ENCODE measurements around the gene ALAS2. TPM values are rescaled to one million over a fixed set of nuclear protein-coding genes. Genes with fewer than 3 reads are reported as not detected.
A peak's percentile ranks its signal among the peaks of the same experiment; 100 is the strongest.
"Not testable (repeated sequence)": the region's sequence is repeated elsewhere in the genome, so short reads cannot be mapped to it uniquely, and the experiment has no call there.

The ALAS2 gene
- total and polyA plus RNA-seq, 5 experiments from 2014 or later = not detected

DNA sequence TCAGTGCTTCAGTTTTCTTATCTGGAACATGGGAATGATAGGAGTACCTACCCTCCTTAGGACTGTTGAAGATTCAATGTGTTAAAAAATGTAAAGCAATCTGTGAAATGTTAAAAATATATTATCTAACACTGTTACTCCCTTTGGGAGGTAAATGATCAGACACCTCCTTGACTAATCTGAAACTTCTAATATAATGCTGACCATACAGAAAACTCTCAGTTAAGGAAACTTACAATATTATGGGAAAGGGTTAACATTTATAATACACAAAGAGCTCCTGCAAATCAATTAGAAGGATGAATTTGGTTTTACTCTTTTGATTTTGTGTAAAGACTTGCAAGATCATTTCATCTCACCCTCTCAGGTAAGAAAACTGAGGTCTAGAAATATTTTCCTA is 35.2 kb downstream of the ALAS2 start:
- peaks cover 4 to 14% (median 12%) of the 10 kb centered on the region in 4 donors for H3K4me1 Mint-ChIP-seq
- no peak overlapping the region for H3K27ac Mint-ChIP-seq
- no peak overlapping the region for H3K4me3 Mint-ChIP-seq
- DNase-seq (no peak), ATAC-seq (no peak)
- H3K9me3 Mint-ChIP-seq = peaks cover 0 to 1% (median 0%) of the 10 kb centered on the region in 9 donors
- H3K27me3 Mint-ChIP-seq = peaks cover 0 to 6% (median 0%) of the 10 kb centered on the region in 5 donors
- POLR2A ChIA-PET = no interaction called here
- no peaks in the 10 kb centered on the region for H3K36me3 Mint-ChIP-seq

DNA sequence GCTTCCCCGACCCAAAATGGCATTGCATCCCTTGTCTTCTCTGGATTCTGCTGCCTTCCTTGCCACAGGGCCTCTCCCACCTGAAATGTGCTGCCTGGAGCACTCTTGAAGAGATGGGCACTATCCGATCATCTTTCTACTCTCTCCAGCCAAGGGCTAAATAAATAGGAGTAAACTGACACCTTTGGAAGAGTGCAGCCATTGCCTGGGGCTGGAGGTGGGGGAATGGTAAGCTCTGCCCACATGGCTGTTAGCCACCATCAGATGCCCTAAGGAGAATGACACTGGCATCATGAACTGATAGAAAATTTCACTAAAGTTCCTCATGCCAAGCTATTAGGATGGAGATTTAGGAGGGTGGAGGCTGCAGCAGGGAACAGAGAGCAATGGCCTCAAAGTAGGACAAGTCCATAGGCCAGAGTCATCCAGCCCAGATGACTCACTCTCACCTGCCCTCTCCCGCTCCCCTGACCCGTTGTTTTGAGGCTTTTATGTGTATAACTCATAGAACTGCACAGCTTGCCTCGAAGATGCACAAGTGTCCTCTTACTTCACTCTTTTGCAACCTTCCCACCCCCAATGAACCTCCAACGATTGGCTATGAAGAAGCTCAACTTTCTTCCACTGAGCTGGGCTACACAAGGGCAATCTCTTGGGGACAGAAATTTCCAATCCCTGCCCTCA is 36.0 kb downstream of the ALAS2 start:
- POLR2A ChIA-PET = no interaction called here
- Mint-ChIP-seq H3K9me3 (no peaks in the 10 kb centered on the region), H3K27ac (peak overlapping the region in 1 of 10 donors; percentile 57), H3K4me3 (no peak overlapping the region), H3K36me3 (no peaks in the 10 kb centered on the region), H3K27me3 (peaks cover 0 to 6% (median 0%) of the 10 kb centered on the region in 5 donors), H3K4me1 (peaks cover 0 to 8% (median 7%) of the 10 kb centered on the region in 4 donors)
- DNase-seq = no peak
- ATAC-seq = no peak

GRCh38 chrX:54994099-54994498 is 36.7 kb downstream of the ALAS2 start, which contains the start of gene PFKFB1:
Gene PFKFB1, minus strand, starts transcription at chrX:54994188. Its CDS starts 181 bp downstream, at chrX:54994007.
- no peak for ATAC-seq
- POLR2A ChIA-PET = no interaction called here
- Mint-ChIP-seq H3K4me3 (no peak within 1 kb of the TSS), H3K4me1 (peaks cover 0 to under 1% (median under 1%) of the 10 kb centered on the region in 4 donors), H3K36me3 (no peaks in the 10 kb centered on the region), H3K27me3 (peaks cover 0 to 6% (median 0%) of the 10 kb centered on the region in 5 donors), H3K9me3 (no peaks in the 10 kb centered on the region), H3K27ac (peak within 1 kb of the TSS in 2 of 10 donors; percentile 57 to 77)
- no peak for DNase-seq

- H3K36me3 Mint-ChIP-seq = no peaks in the 10 kb centered on the region
- H3K9me3 Mint-ChIP-seq = no peaks in the 10 kb centered on the region
- POLR2A ChIA-PET = no interaction called here
- DNase-seq (no peak), ATAC-seq (no peak)
- H3K4me3 Mint-ChIP-seq = no peak overlapping the region
- no peak overlapping the region for H3K27ac Mint-ChIP-seq
- no peaks in the 10 kb centered on the region for H3K4me1 Mint-ChIP-seq
- H3K27me3 Mint-ChIP-seq = peaks cover 0 to 6% (median 0%) of the 10 kb centered on the region in 5 donors
These were observed 37.7 kb downstream of the ALAS2 start for GRCh38 chrX:54992911-54993622.

- no peaks in the 10 kb centered on the region for H3K36me3 Mint-ChIP-seq
- no peak overlapping the region for H3K27ac Mint-ChIP-seq
- POLR2A ChIA-PET = no interaction called here
- ATAC-seq = no peak
- peaks cover 0 to 5% (median 0%) of the 10 kb centered on the region in 9 donors for H3K9me3 Mint-ChIP-seq
- no peaks in the 10 kb centered on the region for H3K4me1 Mint-ChIP-seq
- no peak overlapping the region for H3K4me3 Mint-ChIP-seq
- peaks cover 0 to 6% (median 0%) of the 10 kb centered on the region in 5 donors for H3K27me3 Mint-ChIP-seq
- DNase-seq = no peak
These were observed 39.1 kb downstream of the ALAS2 start for GRCh38 chrX:54991706-54992105.

GRCh38 chrX:54983306-54983705 is 47.5 kb downstream of the ALAS2 start:
- POLR2A ChIA-PET, ATAC-seq, H3K27me3 Mint-ChIP-seq, H3K36me3 Mint-ChIP-seq, DNase-seq, H3K4me3 Mint-ChIP-seq, H3K27ac Mint-ChIP-seq, H3K9me3 Mint-ChIP-seq, H3K4me1 Mint-ChIP-seq: not testable (repeated sequence)

- POLR2A ChIA-PET = interaction anchor here (0.7 kb wide), 1 partner anchor 26 kb away, joined by 3 read pairs; no protein-coding TSS in a partner anchor
- no peak for DNase-seq
- peaks cover 0 to 8% (median 2%) of the 10 kb centered on the region in 3 donors for H3K36me3 Mint-ChIP-seq
- ATAC-seq = no peak
- no peaks in the 10 kb centered on the region for H3K27me3 Mint-ChIP-seq
- H3K9me3 Mint-ChIP-seq = peaks cover 0 to 4% (median 0%) of the 10 kb centered on the region in 9 donors
- no peak overlapping the region for H3K27ac Mint-ChIP-seq
- H3K4me3 Mint-ChIP-seq = no peak overlapping the region
- H3K4me1 Mint-ChIP-seq = no peaks in the 10 kb centered on the region
These were observed 50.4 kb downstream of the ALAS2 start for GRCh38 chrX:54980334-54980733.

DNA sequence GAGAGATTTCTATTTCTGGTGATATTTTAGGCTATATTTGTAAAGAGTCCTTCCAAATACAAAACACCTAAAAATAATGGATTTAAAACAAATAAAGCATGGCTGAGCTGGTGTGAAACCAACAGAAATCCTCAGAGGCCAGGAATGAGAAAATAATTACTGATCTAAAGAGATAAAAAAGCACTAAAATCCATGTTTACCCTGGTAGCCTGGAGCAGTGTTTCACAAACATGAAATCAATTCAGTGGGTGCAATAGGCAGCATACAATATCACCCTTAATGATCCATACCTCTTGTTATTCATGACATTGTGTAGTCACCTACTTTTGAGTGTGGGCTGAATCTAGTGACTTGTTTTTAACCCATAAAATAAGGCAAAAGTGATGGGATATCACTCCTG is 51.3 kb downstream of the ALAS2 start:
- no peaks in the 10 kb centered on the region for H3K4me1 Mint-ChIP-seq
- H3K9me3 Mint-ChIP-seq = peaks cover 0 to 4% (median 0%) of the 10 kb centered on the region in 9 donors
- ATAC-seq (no peak), DNase-seq (no peak)
- H3K36me3 Mint-ChIP-seq = peaks cover 0 to 8% (median 2%) of the 10 kb centered on the region in 3 donors
- no peaks in the 10 kb centered on the region for H3K27me3 Mint-ChIP-seq
- POLR2A ChIA-PET = interaction anchor here (0.7 kb wide), 1 partner anchor 27 kb away, joined by 3 read pairs; no protein-coding TSS in a partner anchor
- no peak overlapping the region for H3K4me3 Mint-ChIP-seq
- no peak overlapping the region for H3K27ac Mint-ChIP-seq

DNA sequence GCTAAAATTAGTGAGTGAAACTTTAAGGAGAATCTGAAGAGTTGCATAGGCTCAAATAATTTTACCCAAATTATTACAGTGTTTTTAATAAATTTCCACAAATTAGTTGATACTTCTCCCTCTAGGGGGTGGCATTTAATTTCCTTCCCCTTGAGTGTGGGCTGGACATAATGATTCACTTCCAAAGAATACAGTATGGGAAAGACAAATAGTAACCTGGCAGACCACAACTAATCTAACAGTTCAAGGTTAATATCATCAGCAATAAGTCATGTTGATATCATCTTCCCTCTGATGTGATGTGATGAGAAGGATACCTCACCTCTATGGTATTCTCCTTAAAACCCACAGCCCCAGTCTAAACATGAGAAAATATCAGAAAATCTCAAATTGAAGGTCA is 52.3 kb downstream of the ALAS2 start:
- Mint-ChIP-seq H3K27me3 (no peaks in the 10 kb centered on the region), H3K4me3 (no peak overlapping the region), H3K9me3 (peaks cover 0 to 4% (median 0%) of the 10 kb centered on the region in 9 donors), H3K27ac (no peak overlapping the region), H3K36me3 (no peaks in the 10 kb centered on the region), H3K4me1 (no peaks in the 10 kb centered on the region)
- DNase-seq (no peak), ATAC-seq (no peak)
- POLR2A ChIA-PET = no interaction called here

DNA sequence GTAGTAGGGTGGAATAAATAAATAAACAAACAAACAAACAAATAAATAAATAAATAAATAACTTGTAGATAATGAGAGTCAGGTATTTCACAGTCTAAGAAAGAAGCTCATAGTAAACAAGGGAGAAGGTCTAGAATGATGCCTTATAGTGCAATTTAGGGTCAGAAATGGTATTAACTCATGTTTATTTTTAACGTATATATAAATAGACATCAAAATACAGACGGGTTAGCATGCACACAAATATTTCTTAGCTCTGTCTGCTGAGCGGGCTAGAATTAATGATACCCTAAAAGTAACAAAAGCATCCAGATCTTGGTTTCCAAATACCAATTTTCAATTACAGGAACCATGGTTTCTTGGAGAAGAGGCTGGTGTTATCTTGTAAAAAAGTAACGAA is 53.4 kb downstream of the ALAS2 start:
- Mint-ChIP-seq H3K4me1 (no peaks in the 10 kb centered on the region), H3K9me3 (peaks cover 0 to 2% (median 0%) of the 10 kb centered on the region in 9 donors), H3K27me3 (no peaks in the 10 kb centered on the region), H3K4me3 (no peak overlapping the region), H3K27ac (no peak overlapping the region), H3K36me3 (no peaks in the 10 kb centered on the region)
- POLR2A ChIA-PET = no interaction called here
- DNase-seq = no peak
- ATAC-seq = no peak

GRCh38 chrX:54964766-54965497 is 65.8 kb downstream of the ALAS2 start:
- peak overlapping the region; percentile 4 to 75 (median 60) for H3K4me3 Mint-ChIP-seq
- H3K4me1 Mint-ChIP-seq = peaks cover 15 to 42% (median 25%) of the 10 kb centered on the region in 4 donors
- POLR2A ChIA-PET = no interaction called here
- H3K27ac Mint-ChIP-seq = peak overlapping the region; percentile 20 to 89 (median 69)
- peaks cover 0 to 14% (median 0%) of the 10 kb centered on the region in 9 donors for H3K9me3 Mint-ChIP-seq
- no peaks in the 10 kb centered on the region for H3K27me3 Mint-ChIP-seq
- H3K36me3 Mint-ChIP-seq = no peaks in the 10 kb centered on the region
- DNase-seq = peak in 5 of 10 donors; percentile 4 to 60 (median 43)
- peak; percentile 86 to 88 for ATAC-seq

GRCh38 chrX:54961750-54962149 is 69.0 kb downstream of the ALAS2 start:
- H3K4me3 Mint-ChIP-seq = no peak overlapping the region
- no peak overlapping the region for H3K27ac Mint-ChIP-seq
- POLR2A ChIA-PET = no interaction called here
- no peaks in the 10 kb centered on the region for H3K36me3 Mint-ChIP-seq
- peaks cover 0 to 2% (median 0%) of the 10 kb centered on the region in 9 donors for H3K9me3 Mint-ChIP-seq
- ATAC-seq = no peak
- no peaks in the 10 kb centered on the region for H3K27me3 Mint-ChIP-seq
- no peak for DNase-seq
- H3K4me1 Mint-ChIP-seq = peaks cover 14 to 39% (median 24%) of the 10 kb centered on the region in 4 donors

Data from naive thymus-derived CD8-positive, alpha-beta T cell (primary cell).